HepG2 (cell line): Measurements from ENCODE around the gene IQCH. TPM values are rescaled to one million over a fixed set of nuclear protein-coding genes. Genes with fewer than 3 reads are reported as not detected.

Experiments used
- ATAC-seq: fragments of 200-7000 bp; cut with Tn5 transposase; 3 replicates; pipeline ENCODE4 v1.9.1; 2020; ENCODE audit warnings: mild to moderate bottlenecking, moderate library complexity
- BruUV-seq: library from RNA; stranded (reverse); fragments of 400-500 nt; replicated peaks from 2 replicates; lab custom pipeline; 2021; lab: Mats Ljungman, UMichigan
- CTCF ChIA-PET: fragments of 300-600 bp; formaldehyde crosslinking; extraction: SDS; loops from one replicate; lab custom pipeline; 2021; ENCODE audit warnings: low total read pairs, inconsistent platforms, low intra/inter-chr PET ratio; lab: Yijun Ruan, JAX
- POLR2A ChIA-PET: fragments of 350-600 bp; sonication (Branson Sonifier 250); formaldehyde crosslinking; loops from one replicate; lab custom pipeline; 2020; ENCODE audit warnings: antibody characterized with exemption, inconsistent platforms; lab: Yijun Ruan, JAX
- DNase-seq: peaks from one replicate; pipeline ENCODE4 v3.0.0-alpha.2; 2015; ENCODE audit warnings: low spot score
- FAIRE-seq: peaks from 3 replicates; lab custom pipeline; 2011; peaks lifted over from hg19 to GRCh38; lab: Jason Lieb, UNC
- H2AFZ ChIP-seq: one replicate; pipeline ENCODE4 v1.6.1; 2011; ENCODE audit warnings: low read length, inconsistent platforms
- H3K27ac ChIP-seq: fragments of 300-600 bp; 3 replicates; pipeline ENCODE4 v1.8.0; 2011; ENCODE audit warnings: mixed run types, mild to moderate bottlenecking, mixed read lengths, low read length, inconsistent platforms; ENCODE audit not compliant: insufficient read depth; ENCODE audit errors: extremely low read length
- H3K27me3 ChIP-seq, 2 experiments: fragments of 200-600 bp in 1 of 2; 2 replicates in 1 of 2; 3 replicates in 1 of 2; pipeline versions ENCODE4 v1.6.0 to v1.8.0; 2011; ENCODE audit warnings: low read length in 2 of 2, mild to moderate bottlenecking in 2 of 2, moderate library complexity in 2 of 2, inconsistent platforms in 1 of 2; ENCODE audit not compliant: insufficient read depth in 2 of 2, control insufficient read depth in 1 of 2
- H3K36me3 ChIP-seq, 2 experiments: fragments of 200-600 bp in 1 of 2; replicated peaks in 1 of 2; 2 replicates in 1 of 2; 3 replicates in 1 of 2; pipeline versions ENCODE4 v1.5.1 to v1.8.0; 2011; ENCODE audit warnings: low read length in 2 of 2, inconsistent platforms in 1 of 2; ENCODE audit not compliant: insufficient read depth in 2 of 2, control insufficient read depth in 1 of 2
- H3K4me1 ChIP-seq: 2 replicates; pipeline ENCODE4 v1.5.1; 2012; ENCODE audit warnings: low read length, inconsistent platforms; ENCODE audit not compliant: insufficient read depth
- H3K4me2 ChIP-seq: 2 replicates; pipeline ENCODE4 v1.6.0; 2011; ENCODE audit warnings: low read depth, low read length, inconsistent platforms
- H3K4me3 ChIP-seq, 3 experiments: fragments of 200-600 bp in 1 of 3; sonication (generic), shearing (Covaris generic) in 1 of 3; replicated peaks in 1 of 3; 2 replicates each; pipeline ENCODE4 v1.5.1; 2011 to 2016; ENCODE audit warnings: low read length in 3 of 3, inconsistent platforms in 2 of 3, low read depth in 2 of 3, mild to moderate bottlenecking in 2 of 3, control low read depth in 1 of 3, mixed read lengths in 1 of 3; ENCODE audit not compliant: insufficient read depth in 1 of 3
- H3K79me2 ChIP-seq: one replicate; pipeline ENCODE4 v1.6.1; 2011; ENCODE audit warnings: low read length, inconsistent platforms; ENCODE audit not compliant: insufficient read depth
- H3K9ac ChIP-seq: 2 replicates; pipeline ENCODE4 v1.6.0; 2011; ENCODE audit warnings: mild to moderate bottlenecking, low read depth, low read length, inconsistent platforms; ENCODE audit not compliant: insufficient read depth
- H3K9me3 ChIP-seq: 2 replicates; pipeline ENCODE4 v1.5.1; 2012; ENCODE audit warnings: mild to moderate bottlenecking, low read length
- H4K20me1 ChIP-seq: 2 replicates; pipeline ENCODE4 v1.6.0; 2011; ENCODE audit warnings: inconsistent platforms, mild to moderate bottlenecking, low read length, moderate library complexity; ENCODE audit not compliant: insufficient read depth
- BORCS8-MEF2B ChIP-seq: sonication (generic); formaldehyde crosslinking; IDR thresholded peaks from 2 replicates; pipeline ENCODE4 v1.8.0; 2022; ENCODE audit warnings: mild to moderate bottlenecking, missing genetic modification reagents
- CHCHD3 ChIP-seq: sonication (generic); formaldehyde crosslinking; IDR thresholded peaks from 2 replicates; pipeline ENCODE4 v1.8.0; 2022; ENCODE audit warnings: mild to moderate bottlenecking, missing genetic modification reagents, moderate library complexity
- FOXJ3 ChIP-seq: sonication (generic); formaldehyde crosslinking; IDR thresholded peaks from 2 replicates; pipeline ENCODE4 v1.4.0; 2020; ENCODE audit warnings: missing genetic modification reagents, mild to moderate bottlenecking, borderline replicate concordance
- GTF3A ChIP-seq: sonication (generic); formaldehyde crosslinking; conservative IDR thresholded peaks from 2 replicates; pipeline ENCODE4 v1.4.0; 2020; ENCODE audit warnings: mild to moderate bottlenecking, missing genetic modification reagents
- HDAC6 ChIP-seq: fragments of 200-600 bp; sonication (generic); IDR thresholded peaks from 2 replicates; pipeline ENCODE4 v1.7.0; 2017; ENCODE audit warnings: mild to moderate bottlenecking, antibody characterized with exemption, low read length, low read depth
- HIVEP1 ChIP-seq: sonication (generic); formaldehyde crosslinking; IDR thresholded peaks from 2 replicates; pipeline ENCODE4 v1.4.0; 2020; ENCODE audit warnings: mild to moderate bottlenecking, missing genetic modification reagents
- HNF4G ChIP-seq, 2 experiments: sonication (generic) in 1 of 2; formaldehyde crosslinking in 1 of 2; IDR thresholded peaks; 2 replicates each; pipeline versions ENCODE4 v1.4.0 to v1.6.1; 2011 to 2020; ENCODE audit warnings: borderline replicate concordance in 2 of 2, low read depth in 2 of 2, mild to moderate bottlenecking in 2 of 2, low read length in 1 of 2, missing genetic modification reagents in 1 of 2, moderate library complexity in 1 of 2
- ISX ChIP-seq: sonication (generic); formaldehyde crosslinking; conservative IDR thresholded peaks from 2 replicates; pipeline ENCODE4 v1.5.0; 2020; ENCODE audit warnings: missing genetic modification reagents
- KLF9 ChIP-seq: IDR thresholded peaks from 2 replicates; pipeline ENCODE4 v1.6.1; 2016; ENCODE audit warnings: low read depth
- ZNF121 ChIP-seq: sonication (generic); formaldehyde crosslinking; IDR thresholded peaks from 2 replicates; pipeline ENCODE4 v1.5.0; 2020; ENCODE audit warnings: mild to moderate bottlenecking, missing genetic modification reagents
- ZNF3 ChIP-seq: IDR thresholded peaks from 2 replicates; pipeline ENCODE4 v1.7.0; 2017; ENCODE audit warnings: inconsistent platforms
- ZNF709 ChIP-seq: sonication (generic); formaldehyde crosslinking; IDR thresholded peaks from 2 replicates; pipeline ENCODE4 v1.5.0; 2020; ENCODE audit warnings: mild to moderate bottlenecking, missing genetic modification reagents
- WGBS: methylation state at CpG from one replicate; pipeline ENCODE4 v1.1.6; 2017; ENCODE audit warnings: low lambda C conversion rate; 5-methylcytosine and 5-hydroxymethylcytosine counted together
- in situ Hi-C: cut with HindIII; loops from 2 replicates; pipeline ENCODE4 v1.10.0; 2017; ENCODE audit warnings: low pct_unique_long_range_greater_than_20kb; ENCODE audit not compliant: extremely low pct_ligation_motif_present
- intact Hi-C: fragments of 100-400 bp; cut with micrococcal nuclease; formaldehyde crosslinking; loops from one replicate; pipeline ENCODE4 v1.10.0; 2022; ENCODE audit not compliant: unreplicated experiment
- polyA plus RNA-seq, 8 experiments: library from polyadenylated mRNA; depleted of rRNA in 3 of 8; stranded (reverse) in 7 of 8; unstranded in 1 of 8; fragments of >200 nt; fragmentation: Illumina TruSeq in 4 of 8; extraction: Trizol in 4 of 8; gene quantifications; 2 replicates each; pipeline versions ENCODE4 v1.2.1 to v1.2.3, GENCODE V29; 2011 to 2016; ENCODE audit warnings: low read depth in 4 of 8, missing spikeins in 1 of 8, mixed read lengths in 1 of 8; ENCODE audit not compliant: insufficient read depth in 1 of 8
- total RNA-seq, 5 experiments: library from RNA; depleted of rRNA; stranded (reverse); fragments of >200 nt; fragmentation: Illumina TruSeq; extraction: Trizol; gene quantifications; 2 replicates each; pipeline ENCODE4 v1.2.3, GENCODE V29; 2016; ENCODE audit warnings: low read depth in 1 of 5
- TF ChIP-seq, protein P1 (sequence below): sonication (generic); formaldehyde crosslinking; IDR thresholded peaks from 2 replicates; pipeline ENCODE4 v1.4.0; 2020; ENCODE audit warnings: missing genetic modification reagents
- TF ChIP-seq, protein P2 (sequence below): sonication (generic); formaldehyde crosslinking; IDR thresholded peaks from 2 replicates; pipeline ENCODE4 v1.4.0; 2020; ENCODE audit warnings: low read depth, missing genetic modification reagents

The IQCH gene
- total and polyA plus RNA-seq, 2 of the 13 experiments (the other 11 are each of a cell fraction or from before 2014, with no cell fraction given): 0.16 to 0.55 TPM

- TF ChIP-seq ISX (CRISPR knock-in tag): no peak
- no peak for TF ChIP-seq BORCS8-MEF2B (CRISPR knock-in tag)
- no peak for TF ChIP-seq FOXJ3 (CRISPR knock-in tag)
- TF ChIP-seq HNF4G (IDR thresholded peaks at IDR 0.05; ENCODE audit: borderline replicate concordance, low read depth, low read length): no peak
- no peak for TF ChIP-seq HNF4G (CRISPR knock-in tag; IDR thresholded peaks at IDR 0.05; ENCODE audit: borderline replicate concordance, low read depth)
- TF ChIP-seq, all 625 proteins: peak for 0
- no peak for ATAC-seq
- Histone ChIP-seq H3K9me3 (no peaks in the 10 kb centered on the region), H3K36me3 (no peaks in the 10 kb centered on the region), H3K4me3 (no peak overlapping the region), H4K20me1 (no peaks in the 10 kb centered on the region), H3K79me2 (no peaks in the 10 kb centered on the region), H3K27me3 (no peaks in the 10 kb centered on the region), H3K4me2 (no peak overlapping the region), H3K27ac (no peak overlapping the region), H3K4me1 (no peaks in the 10 kb centered on the region), H3K9ac (no peak overlapping the region), H2AFZ (no peak overlapping the region)
- intact Hi-C loops (no loop called here), in situ Hi-C loops (no loop called here)
- no peak for FAIRE-seq
- POLR2A ChIA-PET: no interaction called here
- no peak for DNase-seq
- 12% methylated on average over 1 of the region's 1 CpG for WGBS
- CTCF ChIA-PET: no interaction called here
- no TSS peak for BruUV-seq
These were observed 95.5 kb downstream of the IQCH start for GRCh38 chr15:67350042-67350441.

GRCh38 chr15:67358391-67358790 lies 103.8 kb downstream of the IQCH start:
- DNase-seq (no peak), ATAC-seq (no peak), FAIRE-seq (no peak)
- ChIA-PET CTCF (no interaction called here), POLR2A (no interaction called here)
- intact Hi-C loops: no loop called here
- WGBS: 61% methylated on average over 5 of the region's 5 CpGs
- H3K36me3 ChIP-seq: no peaks in the 10 kb centered on the region
- no peaks in the 10 kb centered on the region for H3K27me3 ChIP-seq
- in situ Hi-C loops: no loop called here
- no peak overlapping the region for H3K27ac ChIP-seq
- no peaks in the 10 kb centered on the region for H4K20me1 ChIP-seq
- no peaks in the 10 kb centered on the region for H3K79me2 ChIP-seq
- no peak overlapping the region for H3K4me3 ChIP-seq
- H3K9ac ChIP-seq: no peak overlapping the region
- no peaks in the 10 kb centered on the region for H3K9me3 ChIP-seq
- peaks cover 21% of the 10 kb centered on the region for H3K4me1 ChIP-seq
- no peak overlapping the region for H2AFZ ChIP-seq
- no TSS peak for BruUV-seq
- 0 out of 2 replicates have a peak overlapping the region, but pooled peaks have one; percentile 55 for H3K4me2 ChIP-seq
- TF ChIP-seq KLF9: no peak
- no peak for TF ChIP-seq ZNF709 (CRISPR knock-in tag)
- TF ChIP-seq ZNF121 (CRISPR knock-in tag): no peak
- no peak for TF ChIP-seq HIVEP1 (CRISPR knock-in tag)
- TF ChIP-seq HDAC6: no peak
- TF ChIP-seq CHCHD3: no peak
- TF ChIP-seq, protein P1, sequence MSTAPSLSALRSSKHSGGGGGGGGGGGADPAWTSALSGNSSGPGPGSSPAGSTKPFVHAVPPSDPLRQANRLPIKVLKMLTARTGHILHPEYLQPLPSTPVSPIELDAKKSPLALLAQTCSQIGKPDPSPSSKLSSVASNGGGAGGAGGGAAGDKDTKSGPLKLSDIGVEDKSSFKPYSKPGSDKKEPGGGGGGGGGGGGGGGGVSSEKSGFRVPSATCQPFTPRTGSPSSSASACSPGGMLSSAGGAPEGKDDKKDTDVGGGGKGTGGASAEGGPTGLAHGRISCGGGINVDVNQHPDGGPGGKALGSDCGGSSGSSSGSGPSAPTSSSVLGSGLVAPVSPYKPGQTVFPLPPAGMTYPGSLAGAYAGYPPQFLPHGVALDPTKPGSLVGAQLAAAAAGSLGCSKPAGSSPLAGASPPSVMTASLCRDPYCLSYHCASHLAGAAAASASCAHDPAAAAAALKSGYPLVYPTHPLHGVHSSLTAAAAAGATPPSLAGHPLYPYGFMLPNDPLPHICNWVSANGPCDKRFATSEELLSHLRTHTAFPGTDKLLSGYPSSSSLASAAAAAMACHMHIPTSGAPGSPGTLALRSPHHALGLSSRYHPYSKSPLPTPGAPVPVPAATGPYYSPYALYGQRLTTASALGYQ (CRISPR knock-in tag): no peak
- TF ChIP-seq, protein P2, sequence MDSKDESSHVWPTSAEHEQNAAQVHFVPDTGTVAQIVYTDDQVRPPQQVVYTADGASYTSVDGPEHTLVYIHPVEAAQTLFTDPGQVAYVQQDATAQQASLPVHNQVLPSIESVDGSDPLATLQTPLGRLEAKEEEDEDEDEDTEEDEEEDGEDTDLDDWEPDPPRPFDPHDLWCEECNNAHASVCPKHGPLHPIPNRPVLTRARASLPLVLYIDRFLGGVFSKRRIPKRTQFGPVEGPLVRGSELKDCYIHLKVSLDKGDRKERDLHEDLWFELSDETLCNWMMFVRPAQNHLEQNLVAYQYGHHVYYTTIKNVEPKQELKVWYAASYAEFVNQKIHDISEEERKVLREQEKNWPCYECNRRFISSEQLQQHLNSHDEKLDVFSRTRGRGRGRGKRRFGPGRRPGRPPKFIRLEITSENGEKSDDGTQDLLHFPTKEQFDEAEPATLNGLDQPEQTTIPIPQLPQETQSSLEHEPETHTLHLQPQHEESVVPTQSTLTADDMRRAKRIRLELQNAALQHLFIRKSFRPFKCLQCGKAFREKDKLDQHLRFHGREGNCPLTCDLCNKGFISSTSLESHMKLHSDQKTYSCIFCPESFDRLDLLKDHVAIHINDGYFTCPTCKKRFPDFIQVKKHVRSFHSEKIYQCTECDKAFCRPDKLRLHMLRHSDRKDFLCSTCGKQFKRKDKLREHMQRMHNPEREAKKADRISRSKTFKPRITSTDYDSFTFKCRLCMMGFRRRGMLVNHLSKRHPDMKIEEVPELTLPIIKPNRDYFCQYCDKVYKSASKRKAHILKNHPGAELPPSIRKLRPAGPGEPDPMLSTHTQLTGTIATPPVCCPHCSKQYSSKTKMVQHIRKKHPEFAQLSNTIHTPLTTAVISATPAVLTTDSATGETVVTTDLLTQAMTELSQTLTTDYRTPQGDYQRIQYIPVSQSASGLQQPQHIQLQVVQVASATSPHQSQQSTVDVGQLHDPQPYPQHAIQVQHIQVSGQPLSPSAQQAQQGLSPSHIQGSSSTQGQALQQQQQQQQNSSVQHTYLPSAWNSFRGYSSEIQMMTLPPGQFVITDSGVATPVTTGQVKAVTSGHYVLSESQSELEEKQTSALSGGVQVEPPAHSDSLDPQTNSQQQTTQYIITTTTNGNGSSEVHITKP (CRISPR knock-in tag): no peak
- TF ChIP-seq ZNF3 (CRISPR knock-in tag): no peak
- no peak for TF ChIP-seq GTF3A (CRISPR knock-in tag)
